HL-60 (cell line): ENCODE measurements around the gene GPR37.

ENCODE experiments used
- DNase-seq, 2 experiments: peaks; one replicate each; pipeline ENCODE4 v3.0.0-alpha.2; 2010 to 2020; ENCODE audit warnings: low read depth in 1 of 2, low spot score in 1 of 2
- H3K27ac ChIP-seq: fragments of 250-450 bp; sonication (Bioruptor Pico); replicated peaks from 2 replicates; pipeline ENCODE4 v1.5.1; 2020; ENCODE audit warnings: mild to moderate bottlenecking, moderate library complexity
- H3K27me3 ChIP-seq: fragments of 250-450 bp; sonication (Bioruptor Pico); 2 replicates; pipeline ENCODE4 v1.5.1; 2021; ENCODE audit warnings: mild to moderate bottlenecking, moderate library complexity; ENCODE audit not compliant: insufficient read depth, poor library complexity, severe bottlenecking
- H3K4me3 ChIP-seq: replicated peaks from 2 replicates; pipeline ENCODE4 v1.5.1; 2011; ENCODE audit warnings: mild to moderate bottlenecking, control low read depth, low read length; ENCODE audit not compliant: insufficient read depth
- GABPA ChIP-seq: IDR thresholded peaks from 2 replicates; pipeline ENCODE4 v1.6.1; 2012; ENCODE audit warnings: low read depth
- POLR2AphosphoS5 ChIP-seq: IDR thresholded peaks from 2 replicates; pipeline ENCODE4 v1.6.1; 2012; ENCODE audit warnings: low read depth
- REST ChIP-seq: IDR thresholded peaks from 2 replicates; pipeline ENCODE4 v1.6.1; 2012; ENCODE audit warnings: low read depth; ENCODE audit not compliant: insufficient replicate concordance
- SPI1 ChIP-seq: IDR thresholded peaks from 2 replicates; pipeline ENCODE4 v1.6.1; 2012; ENCODE audit warnings: low read depth, mild to moderate bottlenecking, borderline replicate concordance
- TF ChIP-seq, protein P1 (sequence below): IDR thresholded peaks from one replicate; pipeline ENCODE4 v1.5.1; 2011; ENCODE audit warnings: low read length, control low read depth, inconsistent platforms; ENCODE audit not compliant: insufficient read depth

The GPR37 gene

GRCh38 chr7:124751027-124751426 lies 14.6 kb downstream of the GPR37 start:
- no peak overlapping the region for H3K4me3 ChIP-seq
- DNase-seq: no peak

DNA sequence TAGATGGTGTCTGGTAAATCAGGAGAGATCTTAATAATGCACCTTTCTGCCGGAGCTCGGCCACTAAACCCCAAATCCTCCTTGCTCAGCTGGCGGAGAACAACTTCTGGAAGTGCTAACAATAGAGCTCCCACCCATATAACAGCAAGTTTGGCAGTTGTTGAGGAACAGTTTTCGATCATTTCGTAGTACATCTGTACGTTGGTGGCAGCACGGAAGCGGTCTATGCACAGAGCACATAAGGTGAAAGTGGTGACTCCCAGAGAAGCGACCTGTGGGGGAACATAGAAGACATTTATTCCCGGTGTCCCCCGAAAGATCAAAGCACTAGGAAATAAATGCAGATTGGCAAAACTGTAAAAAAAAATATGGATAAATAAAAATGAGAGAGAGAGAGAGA lies 18.5 kb downstream of the GPR37 start:
- Histone ChIP-seq H3K27me3 (no peaks in the 10 kb centered on the region), H3K4me3 (no peak overlapping the region), H3K27ac (no peak overlapping the region)
- TF ChIP-seq REST: no peak
- TF ChIP-seq GABPA: no peak
- no peak for TF ChIP-seq POLR2AphosphoS5
- TF ChIP-seq SPI1: no peak
- TF ChIP-seq, protein P1, sequence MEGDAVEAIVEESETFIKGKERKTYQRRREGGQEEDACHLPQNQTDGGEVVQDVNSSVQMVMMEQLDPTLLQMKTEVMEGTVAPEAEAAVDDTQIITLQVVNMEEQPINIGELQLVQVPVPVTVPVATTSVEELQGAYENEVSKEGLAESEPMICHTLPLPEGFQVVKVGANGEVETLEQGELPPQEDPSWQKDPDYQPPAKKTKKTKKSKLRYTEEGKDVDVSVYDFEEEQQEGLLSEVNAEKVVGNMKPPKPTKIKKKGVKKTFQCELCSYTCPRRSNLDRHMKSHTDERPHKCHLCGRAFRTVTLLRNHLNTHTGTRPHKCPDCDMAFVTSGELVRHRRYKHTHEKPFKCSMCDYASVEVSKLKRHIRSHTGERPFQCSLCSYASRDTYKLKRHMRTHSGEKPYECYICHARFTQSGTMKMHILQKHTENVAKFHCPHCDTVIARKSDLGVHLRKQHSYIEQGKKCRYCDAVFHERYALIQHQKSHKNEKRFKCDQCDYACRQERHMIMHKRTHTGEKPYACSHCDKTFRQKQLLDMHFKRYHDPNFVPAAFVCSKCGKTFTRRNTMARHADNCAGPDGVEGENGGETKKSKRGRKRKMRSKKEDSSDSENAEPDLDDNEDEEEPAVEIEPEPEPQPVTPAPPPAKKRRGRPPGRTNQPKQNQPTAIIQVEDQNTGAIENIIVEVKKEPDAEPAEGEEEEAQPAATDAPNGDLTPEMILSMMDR: no peak
- no peak for DNase-seq

More at GRCh38 chr7:124751027-124751426, 14.6 kb downstream of the GPR37 start:
- no peak for TF ChIP-seq POLR2AphosphoS5
- TF ChIP-seq REST: no peak
- TF ChIP-seq, protein P1: no peak
- no peak for TF ChIP-seq GABPA
- no peak for TF ChIP-seq SPI1
- no peak overlapping the region for H3K27ac ChIP-seq
- H3K27me3 ChIP-seq: no peaks in the 10 kb centered on the region

- TF ChIP-seq GABPA: no peak
- TF ChIP-seq, protein P1: no peak
- DNase-seq: no peak
- Histone ChIP-seq H3K27me3 (no peaks in the 10 kb centered on the region), H3K27ac (no peak overlapping the region), H3K4me3 (no peak overlapping the region)
Observed at GRCh38 chr7:124738639-124739038, 27.0 kb downstream of the GPR37 start.

DNA sequence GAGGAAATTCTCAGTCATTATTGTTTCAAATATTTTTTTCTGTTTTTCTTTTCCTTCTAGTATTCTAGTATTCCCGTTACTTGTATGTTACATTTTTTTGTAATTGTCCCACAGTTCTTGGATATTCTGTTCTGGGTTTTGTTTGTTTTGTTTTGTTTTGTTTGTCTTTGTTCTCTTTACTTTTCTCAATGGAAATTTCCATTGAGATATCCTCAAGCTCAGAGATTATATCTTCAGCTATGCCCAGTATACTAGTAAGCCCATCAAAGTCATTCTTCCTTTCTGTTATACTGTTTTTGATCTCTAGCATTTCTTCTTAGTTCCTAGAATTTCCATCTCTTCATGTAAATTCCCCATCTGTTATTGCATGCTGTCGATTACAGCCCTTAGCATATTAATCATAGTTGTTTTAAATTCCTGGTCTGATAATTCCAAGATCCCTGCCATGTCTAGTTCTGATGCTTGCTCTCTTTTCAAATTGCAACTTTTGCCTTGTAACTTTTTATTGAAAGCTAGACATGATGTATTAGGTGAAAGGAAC lies 27.8 kb downstream of the GPR37 start:
- TF ChIP-seq POLR2AphosphoS5 (no peak), SPI1 (no peak), REST (no peak), GABPA (no peak)
- TF ChIP-seq, protein P1: no peak
- DNase-seq: no peak
- H3K27ac ChIP-seq: no peak overlapping the region
- no peak overlapping the region for H3K4me3 ChIP-seq
- H3K27me3 ChIP-seq: no peaks in the 10 kb centered on the region
